Spleen (tissue), 7 donors: ENCODE data around the gene SPEM1.

Experiments
- CTCF ChIP-seq, 11 experiments: fragments of 200-600 bp in 7 of 11; fragments of 450-650 bp in 4 of 11; sonication (generic) in 4 of 11; IDR thresholded peaks in 8 of 11; conservative IDR thresholded peaks in 3 of 11; 1 replicate in 7 of 11; 2 replicates in 4 of 11; pipeline versions ENCODE4 v1.4.0 to v1.8.0; 2016 to 2021; ENCODE audit warnings: antibody characterized with exemption in 11 of 11, inconsistent platforms in 4 of 11, mild to moderate bottlenecking in 1 of 11
- POLR2A ChIP-seq, 3 donors: fragments of 450-650 bp; IDR thresholded peaks; one replicate each; pipeline ENCODE4 v1.5.1; 2017; ENCODE audit warnings: antibody characterized with exemption in 3 of 3, mild to moderate bottlenecking in 1 of 3
- POLR2AphosphoS5 ChIP-seq, 3 donors: sonication (generic); formaldehyde crosslinking; IDR thresholded peaks; one replicate each; pipeline ENCODE4 v1.5.1; 2017; ENCODE audit warnings: antibody characterized with exemption in 3 of 3
- donor health status: DM: no; HTN: no; CAD: no; lungs with moderate emphysema.
- donor health status: DM: no; HTN: no; CAD: no.
- donor health status: DM: no; HTN: no; CAD: no.

- no peak for TF ChIP-seq CTCF (IDR thresholded peaks at IDR 0.05 in 8 of 11, conservative IDR thresholded peaks at IDR 0.05 in 3 of 11)
- TF ChIP-seq POLR2A (IDR thresholded peaks at IDR 0.05) = no peak
- peak in 1 of 3 donors; percentile 14 for TF ChIP-seq POLR2AphosphoS5 (IDR thresholded peaks at IDR 0.05)
Observed at GRCh38 chr17:7388856-7389255, 31.3 kb upstream of the SPEM1 start.
